AG09319 (cell line): ENCODE measurements around the gene ATAD3B.
"Not testable (repeated sequence)": the region's sequence is repeated elsewhere in the genome, so short reads cannot be mapped to it uniquely, and the experiment has no call there.

Source experiments
- DNase-seq: peaks from one replicate; pipeline ENCODE4 v3.0.0-alpha.2; 2010; ENCODE audit warnings: low read depth; ENCODE audit errors: extremely low read depth
- TF ChIP-seq, protein P1 (sequence below): IDR thresholded peaks from 2 replicates; pipeline ENCODE4 v1.5.1; 2011; ENCODE audit warnings: low read depth, mild to moderate bottlenecking, inconsistent platforms, low read length, moderate library complexity

The ATAD3B gene

DNA sequence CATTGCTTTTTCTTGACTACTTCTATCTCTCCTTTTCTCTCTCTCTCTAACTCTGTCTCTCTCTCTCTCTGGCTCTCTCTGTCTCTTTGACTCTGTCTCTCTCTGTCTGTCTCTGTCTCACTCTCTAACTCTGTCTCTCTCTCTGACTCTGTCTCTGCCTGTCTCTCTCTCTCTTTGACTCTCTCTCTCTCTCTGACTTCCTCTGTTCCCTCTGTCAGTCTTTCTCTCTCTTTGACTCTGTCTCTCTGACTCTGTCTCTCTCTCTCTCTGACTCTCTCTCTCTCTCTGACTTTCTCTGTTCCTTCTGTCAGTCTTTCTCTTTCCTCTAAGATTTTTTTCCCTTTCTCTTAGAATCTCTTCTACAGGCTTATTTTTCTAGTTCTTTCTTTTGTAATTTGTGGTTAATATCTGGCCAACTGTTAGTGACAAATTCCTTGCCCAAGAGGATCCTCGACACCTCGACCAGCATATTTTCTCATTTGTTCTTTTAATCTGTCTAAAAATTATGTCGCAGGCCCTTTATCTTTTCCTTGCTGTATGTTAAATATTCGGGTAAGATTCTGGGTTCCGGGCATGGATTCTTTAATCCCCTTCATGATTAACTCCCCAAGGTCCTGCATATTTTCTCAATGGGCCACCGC, 22.3 kb upstream of the ATAD3B start, which contains the start of gene ATAD3C:
Gene ATAD3C, plus strand, starts transcription at position 591 of the 641 bp plus-strand sequence. CDS start 995 bp downstream, outside the sequence.
- DNase-seq: no peak
- TF ChIP-seq, protein P1, sequence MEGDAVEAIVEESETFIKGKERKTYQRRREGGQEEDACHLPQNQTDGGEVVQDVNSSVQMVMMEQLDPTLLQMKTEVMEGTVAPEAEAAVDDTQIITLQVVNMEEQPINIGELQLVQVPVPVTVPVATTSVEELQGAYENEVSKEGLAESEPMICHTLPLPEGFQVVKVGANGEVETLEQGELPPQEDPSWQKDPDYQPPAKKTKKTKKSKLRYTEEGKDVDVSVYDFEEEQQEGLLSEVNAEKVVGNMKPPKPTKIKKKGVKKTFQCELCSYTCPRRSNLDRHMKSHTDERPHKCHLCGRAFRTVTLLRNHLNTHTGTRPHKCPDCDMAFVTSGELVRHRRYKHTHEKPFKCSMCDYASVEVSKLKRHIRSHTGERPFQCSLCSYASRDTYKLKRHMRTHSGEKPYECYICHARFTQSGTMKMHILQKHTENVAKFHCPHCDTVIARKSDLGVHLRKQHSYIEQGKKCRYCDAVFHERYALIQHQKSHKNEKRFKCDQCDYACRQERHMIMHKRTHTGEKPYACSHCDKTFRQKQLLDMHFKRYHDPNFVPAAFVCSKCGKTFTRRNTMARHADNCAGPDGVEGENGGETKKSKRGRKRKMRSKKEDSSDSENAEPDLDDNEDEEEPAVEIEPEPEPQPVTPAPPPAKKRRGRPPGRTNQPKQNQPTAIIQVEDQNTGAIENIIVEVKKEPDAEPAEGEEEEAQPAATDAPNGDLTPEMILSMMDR: no peak

DNA sequence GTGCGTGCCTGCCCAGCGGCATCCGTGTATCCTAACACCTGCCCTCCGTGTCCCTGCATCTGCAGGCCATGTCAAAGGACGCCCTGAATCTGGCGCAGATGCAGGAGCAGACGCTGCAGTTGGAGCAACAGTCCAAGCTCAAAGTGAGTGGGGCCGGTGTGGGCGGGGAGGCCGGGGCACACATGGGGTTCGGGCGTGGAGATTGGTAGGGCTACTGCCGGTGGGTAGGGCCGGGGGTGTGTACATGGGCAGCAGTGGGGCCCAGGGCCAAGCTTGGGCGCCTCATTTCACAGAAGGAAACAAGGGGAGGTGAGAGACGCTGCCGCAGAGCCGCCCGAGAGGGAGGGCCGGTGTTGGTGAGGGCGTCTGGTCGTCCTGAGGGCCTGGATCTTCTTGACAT, 20.9 kb upstream of the ATAD3B start:
- DNase-seq: not testable (repeated sequence)

DNA sequence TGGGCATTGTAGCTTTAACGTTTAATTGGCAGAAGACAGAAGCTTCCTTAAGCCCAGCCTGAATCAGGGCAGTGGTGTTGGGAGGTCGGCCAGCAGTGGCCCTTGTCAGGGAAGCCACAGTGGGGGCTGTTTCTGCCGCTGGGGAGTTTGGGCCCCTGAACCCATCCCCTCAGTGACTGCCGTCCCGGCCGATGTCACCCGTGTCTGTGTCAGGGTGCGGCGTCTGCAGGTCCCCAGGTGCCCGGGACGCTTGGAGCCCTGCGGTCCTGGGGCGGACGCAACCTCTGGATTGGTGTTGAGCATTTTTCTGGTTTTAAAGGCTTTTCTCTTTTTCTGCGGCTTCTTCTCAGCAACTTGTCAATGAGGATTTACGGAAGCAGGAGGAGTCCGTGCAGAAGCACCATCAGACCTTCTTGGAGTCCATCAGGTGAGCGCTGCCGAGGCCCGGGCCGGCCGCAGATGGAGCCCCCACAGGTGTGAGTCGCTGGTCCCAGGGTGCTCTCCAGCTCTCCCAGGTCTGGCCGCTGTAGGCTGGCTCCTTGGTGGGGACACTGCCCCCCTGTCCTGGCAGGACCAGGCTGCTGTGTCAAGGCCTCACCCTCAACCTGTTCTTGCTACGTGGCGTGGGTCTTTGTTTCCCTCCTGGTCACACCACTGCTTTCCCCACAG, 19.7 kb upstream of the ATAD3B start:
- DNase-seq: no peak
- TF ChIP-seq, protein P1: no peak

DNA sequence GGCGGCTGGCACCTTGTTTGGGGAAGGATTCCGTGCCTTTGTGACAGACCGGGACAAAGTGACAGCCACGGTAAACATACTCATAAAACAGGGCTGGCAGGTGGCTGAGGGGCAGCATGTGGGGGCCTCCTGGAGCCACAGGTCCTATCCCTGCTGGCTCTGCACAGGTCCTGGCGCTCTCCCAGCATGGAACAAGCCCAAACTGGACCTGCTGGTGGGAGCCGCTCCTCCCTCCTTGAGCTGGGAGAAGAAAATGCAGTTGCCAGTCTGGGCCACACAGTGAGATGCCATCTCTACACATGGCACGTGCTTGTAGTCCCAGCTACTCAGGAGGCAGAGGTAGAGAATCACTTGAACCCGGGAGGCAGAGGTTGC, 19.2 kb upstream of the ATAD3B start:
- DNase-seq: not testable (repeated sequence)

DNA sequence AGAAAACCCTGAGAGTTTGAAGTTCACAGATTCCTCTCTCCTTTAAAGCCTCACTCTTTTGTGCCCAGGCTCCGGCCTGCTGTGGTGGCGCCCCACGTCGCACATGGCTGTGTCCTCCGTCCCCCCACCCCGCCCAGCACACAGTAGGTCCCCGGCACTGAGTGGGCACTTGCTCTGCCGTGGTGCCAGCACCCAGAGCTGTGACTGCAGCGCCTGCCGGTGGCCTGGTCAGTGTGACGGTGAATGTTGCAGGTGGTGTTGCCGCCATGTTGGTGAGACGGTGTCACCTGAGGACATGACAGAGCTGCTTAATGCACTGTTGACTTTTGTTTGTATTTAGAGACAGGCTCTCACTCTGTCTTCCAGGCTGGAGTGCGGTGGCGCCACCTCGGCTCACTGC, 18.7 kb upstream of the ATAD3B start:
- TF ChIP-seq, protein P1: no peak
- no peak for DNase-seq

DNA sequence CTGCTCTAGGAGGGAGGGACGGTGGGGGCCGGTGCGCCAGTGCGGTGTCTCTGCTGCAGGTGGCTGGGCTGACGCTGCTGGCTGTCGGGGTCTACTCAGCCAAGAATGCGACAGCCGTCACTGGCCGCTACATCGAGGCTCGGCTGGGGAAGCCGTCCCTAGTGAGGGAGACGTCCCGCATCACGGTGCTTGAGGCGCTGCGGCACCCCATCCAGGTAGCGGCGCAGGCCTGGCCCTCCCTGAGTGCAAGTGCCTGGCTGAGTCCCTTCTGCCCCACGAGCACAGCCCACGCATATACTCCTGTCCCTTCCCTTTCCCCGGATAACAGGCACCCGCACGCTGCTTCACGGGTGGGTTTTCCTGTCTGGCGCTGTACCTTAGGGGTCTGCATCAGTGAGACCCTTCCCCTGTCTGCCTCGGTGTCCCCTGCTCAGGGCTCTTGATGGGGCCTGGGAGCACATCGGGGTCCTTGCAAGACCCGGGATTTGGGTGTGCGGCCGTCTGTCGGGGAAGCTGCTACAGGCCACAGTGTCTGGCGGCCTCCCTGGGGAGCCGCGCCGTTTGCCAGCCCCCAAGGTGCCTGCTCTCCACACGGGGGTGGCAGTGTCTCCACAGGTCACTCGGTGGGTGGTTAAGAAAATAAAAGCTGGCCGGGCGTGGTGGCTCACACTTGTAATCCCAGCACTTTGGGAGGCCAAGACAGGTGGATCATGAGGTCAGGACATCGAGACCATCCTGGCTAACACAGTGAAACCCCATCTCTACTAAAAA, 17.1 kb upstream of the ATAD3B start:
- not testable (repeated sequence) for DNase-seq

DNA sequence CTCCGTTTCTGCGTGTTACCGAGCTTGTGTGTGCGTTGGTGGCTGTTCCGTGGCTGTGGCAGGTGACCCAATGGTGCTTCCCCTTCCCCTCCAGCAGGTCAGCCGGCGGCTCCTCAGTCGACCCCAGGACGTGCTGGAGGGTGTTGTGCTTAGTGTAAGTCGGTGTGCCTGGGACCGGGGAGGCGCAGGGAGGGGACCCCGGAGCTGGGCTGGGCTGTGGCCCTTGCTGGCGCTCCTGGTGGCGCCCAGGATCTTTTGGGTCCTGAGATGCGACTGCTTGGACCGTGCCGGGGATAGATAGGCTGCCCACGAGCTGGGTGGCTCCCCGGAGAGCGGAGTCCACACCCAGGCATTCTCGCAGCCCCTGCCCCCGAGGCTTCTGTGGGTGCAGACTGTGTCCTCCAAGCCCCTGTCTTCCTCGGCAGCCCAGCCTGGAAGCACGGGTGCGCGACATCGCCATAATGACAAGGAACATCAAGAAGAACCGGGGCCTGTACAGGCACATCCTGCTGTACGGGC, 16.1 kb upstream of the ATAD3B start:
- no peak for DNase-seq
- TF ChIP-seq, protein P1: no peak

DNA sequence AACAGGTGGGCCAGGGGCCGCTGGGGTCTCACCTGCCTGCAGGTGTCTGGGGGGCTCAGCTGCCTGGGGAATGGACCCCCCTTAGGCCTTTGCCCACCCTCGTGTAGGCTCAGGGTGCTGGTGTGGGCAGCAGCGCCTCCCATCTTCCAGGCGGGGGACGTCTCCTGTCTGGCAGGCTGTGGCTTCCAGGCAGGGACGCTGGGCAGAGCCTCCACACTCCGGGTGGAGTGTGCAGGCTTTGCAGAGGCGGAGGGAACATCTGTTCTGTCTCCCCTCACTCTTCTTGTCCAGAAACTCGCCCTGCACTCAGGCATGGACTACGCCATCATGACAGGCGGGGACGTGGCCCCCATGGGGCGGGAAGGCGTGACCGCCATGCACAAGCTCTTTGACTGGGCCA, 15.6 kb upstream of the ATAD3B start:
- not testable (repeated sequence) for DNase-seq

DNA sequence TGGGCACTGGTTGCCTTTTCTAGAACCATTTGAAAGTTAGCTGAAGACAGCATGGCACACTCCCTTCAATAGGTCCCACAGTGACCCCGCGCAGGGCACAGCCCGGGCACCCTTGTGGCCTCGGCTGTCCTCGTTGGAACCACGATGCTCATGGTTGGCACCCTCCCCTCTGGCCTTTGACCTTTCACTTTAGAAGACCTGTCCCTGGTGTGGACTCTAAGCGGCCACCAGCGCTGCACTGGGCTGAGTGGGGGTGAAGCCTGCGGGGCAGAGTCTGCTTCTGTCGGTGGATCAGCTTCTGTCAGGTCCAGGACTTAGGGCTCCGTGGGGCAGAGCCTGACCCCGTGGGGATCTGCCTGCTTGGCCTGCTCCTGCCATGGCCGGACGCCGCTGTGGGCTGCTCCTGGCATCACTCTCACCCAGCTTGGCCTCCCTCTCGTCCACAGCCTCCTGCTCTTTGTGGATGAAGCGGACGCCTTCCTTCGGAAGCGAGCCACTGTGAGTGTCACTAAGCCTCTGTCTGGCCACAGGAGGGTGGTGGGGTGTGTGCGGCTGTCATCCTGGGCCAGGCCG, 14.8 kb upstream of the ATAD3B start:
- not testable (repeated sequence) for DNase-seq

DNA sequence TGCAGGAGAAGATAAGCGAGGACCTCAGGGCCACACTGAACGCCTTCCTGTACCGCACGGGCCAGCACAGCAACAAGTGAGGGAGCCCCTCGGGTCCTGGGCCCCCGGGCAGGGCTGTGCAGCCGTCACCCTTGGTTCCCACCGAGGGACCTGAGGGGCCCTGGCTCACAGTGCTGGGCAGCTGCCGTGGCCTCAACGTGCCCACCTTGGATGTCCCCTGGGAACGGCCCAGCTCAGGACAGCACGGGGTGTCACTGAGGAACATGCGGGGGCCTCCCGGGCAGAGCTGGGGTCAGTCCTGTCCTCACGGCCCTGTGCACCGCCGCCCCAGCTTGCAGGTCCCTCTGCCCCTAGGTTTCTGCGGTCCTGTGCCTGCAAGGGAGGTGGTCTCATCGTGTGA, 12.4 kb upstream of the ATAD3B start:
- DNase-seq: not testable (repeated sequence)

DNA sequence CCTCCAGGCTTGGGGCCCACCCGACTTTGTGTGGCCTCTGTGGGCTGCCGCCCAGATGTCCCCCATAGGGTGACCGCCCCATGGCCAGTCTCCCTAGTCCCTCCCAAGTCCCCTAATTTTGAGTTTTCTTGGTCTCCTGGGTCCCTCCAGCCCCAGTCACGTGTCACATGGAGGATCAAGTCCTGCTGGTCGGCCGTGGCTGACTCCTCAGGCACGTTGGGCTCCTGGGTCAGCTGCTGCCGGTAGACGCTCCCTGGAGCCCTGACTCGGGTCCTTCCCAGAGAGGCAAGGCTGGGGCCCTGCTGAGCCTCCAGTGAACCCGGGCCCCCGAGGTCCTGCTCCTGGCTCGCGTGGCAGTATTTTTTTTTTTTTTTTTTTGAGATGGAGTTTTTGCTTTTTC, 11.9 kb upstream of the ATAD3B start:
- DNase-seq: not testable (repeated sequence)
